ENCODE results near the gene LGR6. TPM values are rescaled to one million over a fixed set of nuclear protein-coding genes. Genes with fewer than 3 reads are reported as not detected.
A peak's percentile ranks its signal among the peaks of the same experiment; 100 is the strongest.

Gene LGR6
- polyA plus RNA-seq, 4 donors, result 0.27 to 1.0 (median 0.28) TPM; not detected in 1

DNA sequence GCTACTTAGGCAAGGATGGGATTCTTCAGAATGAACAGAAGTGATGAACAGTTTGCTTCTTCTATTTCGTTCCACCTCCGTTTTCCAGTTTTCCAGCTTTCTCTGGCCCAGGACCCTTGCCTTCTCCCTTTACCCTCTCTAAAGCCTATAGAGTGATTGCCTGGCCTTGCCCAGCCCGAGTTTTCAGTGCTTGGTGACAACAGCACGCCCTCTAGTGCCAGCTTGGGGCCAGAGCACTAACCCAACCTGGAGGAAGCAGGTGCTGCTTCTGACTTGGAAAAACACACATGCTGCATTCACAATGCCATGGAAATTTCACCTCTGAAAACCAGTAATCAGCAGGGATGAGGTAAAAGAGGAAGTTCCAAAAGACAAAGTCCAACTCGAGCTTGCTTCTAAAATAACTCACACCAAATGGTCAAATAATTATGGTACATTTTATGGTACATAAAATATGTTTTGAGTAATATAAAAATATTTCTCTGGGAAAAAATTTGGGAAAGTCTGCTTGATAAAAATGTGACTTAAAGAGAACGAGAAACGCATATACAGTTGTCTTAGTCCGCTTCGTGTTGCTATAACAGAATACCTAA, 122.1 kb downstream of the LGR6 start:
- peak; percentile 81 to 89 for DNase-seq
- Histone ChIP-seq H3K27ac (ENCODE audit: low read depth in 1 of 3, low read length in 2 of 3) (no peak overlapping the region), H3K4me3 (ENCODE audit: low read depth in 1 of 3, low read length in 3 of 3) (no peak overlapping the region), H3K36me3 (ENCODE audit: control insufficient read depth in 3 of 3, insufficient read depth in 2 of 3, low read depth in 1 of 3, low read length in 3 of 3) (no peaks in the 10 kb centered on the region), H3K4me1 (ENCODE audit: control insufficient read depth in 3 of 3, insufficient read depth in 2 of 3, low read depth in 1 of 3, low read length in 2 of 3) (no peaks in the 10 kb centered on the region), H3K9me3 (ENCODE audit: control insufficient read depth in 2 of 2, insufficient read depth in 1 of 2, low read depth in 1 of 2, low read length in 1 of 2) (no peaks in the 10 kb centered on the region), H3K27me3 (ENCODE audit: control insufficient read depth in 3 of 3, insufficient read depth in 3 of 3, low read length in 3 of 3) (no peaks in the 10 kb centered on the region)
- 12 to 15% (median 15%) methylated on average over 9 of the region's 9 CpGs for WGBS, 3 donors
- no peak for FAIRE-seq

DNA sequence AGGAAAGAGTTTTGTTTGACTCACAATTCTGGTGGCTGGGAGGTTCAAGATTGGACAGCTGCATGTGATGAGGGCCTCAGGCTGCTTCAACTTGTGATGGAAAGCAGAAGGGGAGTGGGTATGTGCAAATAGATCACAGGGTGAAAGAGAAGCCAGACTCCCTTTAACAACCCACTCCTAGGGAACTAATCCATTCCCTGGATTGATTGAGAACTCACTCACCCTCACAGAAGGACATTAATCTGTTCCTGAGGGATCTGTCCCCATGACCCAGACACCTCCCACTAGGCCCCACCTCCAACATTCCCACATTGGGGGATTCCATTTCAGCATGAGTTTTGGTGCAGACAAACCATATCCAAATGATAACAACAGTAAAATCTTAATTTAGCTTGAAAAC, 122.6 kb downstream of the LGR6 start:
- Histone ChIP-seq H3K27ac (ENCODE audit: low read depth in 1 of 3, low read length in 2 of 3) (no peak overlapping the region), H3K36me3 (ENCODE audit: control insufficient read depth in 3 of 3, insufficient read depth in 2 of 3, low read depth in 1 of 3, low read length in 3 of 3) (no peaks in the 10 kb centered on the region), H3K9me3 (ENCODE audit: control insufficient read depth in 2 of 2, insufficient read depth in 1 of 2, low read depth in 1 of 2, low read length in 1 of 2) (no peaks in the 10 kb centered on the region), H3K4me1 (ENCODE audit: control insufficient read depth in 3 of 3, insufficient read depth in 2 of 3, low read depth in 1 of 3, low read length in 2 of 3) (no peaks in the 10 kb centered on the region), H3K4me3 (ENCODE audit: low read depth in 1 of 3, low read length in 3 of 3) (no peak overlapping the region), H3K27me3 (ENCODE audit: control insufficient read depth in 3 of 3, insufficient read depth in 3 of 3, low read length in 3 of 3) (peaks cover 0 to 1% (median 0%) of the 10 kb centered on the region in 3 donors)
- no peak for FAIRE-seq
- DNase-seq, result no peak

DNA sequence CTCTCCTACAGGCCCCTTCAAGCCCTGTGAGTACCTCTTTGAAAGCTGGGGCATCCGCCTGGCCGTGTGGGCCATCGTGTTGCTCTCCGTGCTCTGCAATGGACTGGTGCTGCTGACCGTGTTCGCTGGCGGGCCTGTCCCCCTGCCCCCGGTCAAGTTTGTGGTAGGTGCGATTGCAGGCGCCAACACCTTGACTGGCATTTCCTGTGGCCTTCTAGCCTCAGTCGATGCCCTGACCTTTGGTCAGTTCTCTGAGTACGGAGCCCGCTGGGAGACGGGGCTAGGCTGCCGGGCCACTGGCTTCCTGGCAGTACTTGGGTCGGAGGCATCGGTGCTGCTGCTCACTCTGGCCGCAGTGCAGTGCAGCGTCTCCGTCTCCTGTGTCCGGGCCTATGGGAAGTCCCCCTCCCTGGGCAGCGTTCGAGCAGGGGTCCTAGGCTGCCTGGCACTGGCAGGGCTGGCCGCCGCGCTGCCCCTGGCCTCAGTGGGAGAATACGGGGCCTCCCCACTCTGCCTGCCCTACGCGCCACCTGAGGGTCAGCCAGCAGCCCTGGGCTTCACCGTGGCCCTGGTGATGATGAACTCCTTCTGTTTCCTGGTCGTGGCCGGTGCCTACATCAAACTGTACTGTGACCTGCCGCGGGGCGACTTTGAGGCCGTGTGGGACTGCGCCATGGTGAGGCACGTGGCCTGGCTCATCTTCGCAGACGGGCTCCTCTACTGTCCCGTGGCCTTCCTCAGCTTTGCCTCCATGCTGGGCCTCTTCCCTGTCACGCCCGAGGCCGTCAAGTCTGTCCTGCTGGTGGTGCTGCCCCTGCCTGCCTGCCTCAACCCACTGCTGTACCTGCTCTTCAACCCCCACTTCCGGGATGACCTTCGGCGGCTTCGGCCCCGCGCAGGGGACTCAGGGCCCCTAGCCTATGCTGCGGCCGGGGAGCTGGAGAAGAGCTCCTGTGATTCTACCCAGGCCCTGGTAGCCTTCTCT, 124.6 kb downstream of the LGR6 start:
- WGBS, 3 donors, result 88 to 92% (median 91%) methylated on average over 49 to 52 of the region's 52 CpGs
- no peak overlapping the region for H3K4me3 ChIP-seq (ENCODE audit: low read depth in 1 of 3, low read length in 3 of 3)

DNA sequence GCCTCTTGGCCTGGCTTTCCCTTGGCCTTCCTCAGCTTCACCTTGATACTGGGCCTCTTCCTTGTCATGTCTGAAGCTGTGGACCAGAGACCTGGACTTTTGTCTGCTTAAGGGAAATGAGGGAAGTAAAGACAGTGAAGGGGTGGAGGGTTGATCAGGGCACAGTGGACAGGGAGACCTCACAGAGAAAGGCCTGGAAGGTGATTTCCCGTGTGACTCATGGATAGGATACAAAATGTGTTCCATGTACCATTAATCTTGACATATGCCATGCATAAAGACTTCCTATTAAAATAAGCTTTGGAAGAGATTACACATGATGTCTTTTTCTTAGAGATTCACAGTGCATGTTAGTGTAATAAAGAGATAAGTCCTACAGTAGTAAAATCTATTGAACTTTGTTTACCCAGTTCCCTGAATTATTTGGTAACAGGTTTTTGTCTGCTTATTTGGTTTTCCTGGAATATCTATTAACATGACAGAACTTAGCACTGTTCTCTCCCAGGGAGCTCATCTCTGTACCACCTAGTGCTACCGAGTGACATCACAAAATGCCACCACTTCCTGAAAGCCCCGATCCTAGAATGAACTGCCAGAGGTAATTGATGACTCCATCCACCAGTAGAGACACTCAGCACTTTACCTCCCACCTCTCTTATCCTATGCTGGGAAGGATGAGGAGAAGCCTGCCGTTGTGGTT, 125.9 kb downstream of the LGR6 start:
- Histone ChIP-seq H3K27ac (ENCODE audit: low read depth in 1 of 3, low read length in 2 of 3) (no peak overlapping the region), H3K27me3 (ENCODE audit: control insufficient read depth in 3 of 3, insufficient read depth in 3 of 3, low read length in 3 of 3) (peaks cover 0 to 3% (median 0%) of the 10 kb centered on the region in 3 donors), H3K4me3 (ENCODE audit: low read depth in 1 of 3, low read length in 3 of 3) (no peak overlapping the region), H3K9me3 (ENCODE audit: control insufficient read depth in 2 of 2, insufficient read depth in 1 of 2, low read depth in 1 of 2, low read length in 1 of 2) (no peaks in the 10 kb centered on the region), H3K36me3 (ENCODE audit: control insufficient read depth in 3 of 3, insufficient read depth in 2 of 3, low read depth in 1 of 3, low read length in 3 of 3) (no peaks in the 10 kb centered on the region), H3K4me1 (ENCODE audit: control insufficient read depth in 3 of 3, insufficient read depth in 2 of 3, low read depth in 1 of 3, low read length in 2 of 3) (no peaks in the 10 kb centered on the region)
- DNase-seq, result no peak
- 72 to 77% (median 76%) methylated on average over 4 of the region's 4 CpGs for WGBS, 3 donors
- no peak for FAIRE-seq

More for the DNA sequence above, 124.6 kb downstream of the LGR6 start:
- no peaks in the 10 kb centered on the region for H3K36me3 ChIP-seq (ENCODE audit: control insufficient read depth in 3 of 3, insufficient read depth in 2 of 3, low read depth in 1 of 3, low read length in 3 of 3)
- H3K27ac ChIP-seq (ENCODE audit: low read depth in 1 of 3, low read length in 2 of 3), result no peak overlapping the region
- H3K4me1 ChIP-seq (ENCODE audit: control insufficient read depth in 3 of 3, insufficient read depth in 2 of 3, low read depth in 1 of 3, low read length in 2 of 3), result no peaks in the 10 kb centered on the region
- H3K27me3 ChIP-seq (ENCODE audit: control insufficient read depth in 3 of 3, insufficient read depth in 3 of 3, low read length in 3 of 3), result peaks cover 0 to 3% (median 0%) of the 10 kb centered on the region in 3 donors
- H3K9me3 ChIP-seq (ENCODE audit: control insufficient read depth in 2 of 2, insufficient read depth in 1 of 2, low read depth in 1 of 2, low read length in 1 of 2), result no peaks in the 10 kb centered on the region
- FAIRE-seq, result no peak
- DNase-seq, result no peak

DNA sequence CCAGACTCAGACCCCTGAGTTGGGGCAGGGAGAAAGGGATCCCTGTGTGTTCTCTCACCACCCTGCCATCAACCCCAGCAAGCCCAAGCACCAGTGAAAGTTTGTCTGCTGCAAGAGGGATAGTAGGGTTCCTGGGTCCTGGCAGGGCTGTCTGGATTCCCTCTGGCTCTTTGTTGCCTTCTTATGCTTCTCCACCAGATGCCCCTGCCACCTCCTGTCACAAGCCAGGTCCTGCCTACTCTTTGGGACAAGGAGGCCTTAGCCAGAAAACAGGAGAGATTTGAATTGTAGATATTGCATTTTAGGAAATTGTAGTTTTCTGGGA, 126.4 kb downstream of the LGR6 start:
- H3K27me3 ChIP-seq (ENCODE audit: control insufficient read depth in 3 of 3, insufficient read depth in 3 of 3, low read length in 3 of 3), result peaks cover 0 to 3% (median 0%) of the 10 kb centered on the region in 3 donors
- FAIRE-seq (no peak), DNase-seq (no peak)
- H3K4me3 ChIP-seq (ENCODE audit: low read depth in 1 of 3, low read length in 3 of 3), result no peak overlapping the region
- no peak overlapping the region for H3K27ac ChIP-seq (ENCODE audit: low read depth in 1 of 3, low read length in 2 of 3)
- H3K4me1 ChIP-seq (ENCODE audit: control insufficient read depth in 3 of 3, insufficient read depth in 2 of 3, low read depth in 1 of 3, low read length in 2 of 3), result no peaks in the 10 kb centered on the region
- H3K9me3 ChIP-seq (ENCODE audit: control insufficient read depth in 2 of 2, insufficient read depth in 1 of 2, low read depth in 1 of 2, low read length in 1 of 2), result no peaks in the 10 kb centered on the region
- no peaks in the 10 kb centered on the region for H3K36me3 ChIP-seq (ENCODE audit: control insufficient read depth in 3 of 3, insufficient read depth in 2 of 3, low read depth in 1 of 3, low read length in 3 of 3)

DNA sequence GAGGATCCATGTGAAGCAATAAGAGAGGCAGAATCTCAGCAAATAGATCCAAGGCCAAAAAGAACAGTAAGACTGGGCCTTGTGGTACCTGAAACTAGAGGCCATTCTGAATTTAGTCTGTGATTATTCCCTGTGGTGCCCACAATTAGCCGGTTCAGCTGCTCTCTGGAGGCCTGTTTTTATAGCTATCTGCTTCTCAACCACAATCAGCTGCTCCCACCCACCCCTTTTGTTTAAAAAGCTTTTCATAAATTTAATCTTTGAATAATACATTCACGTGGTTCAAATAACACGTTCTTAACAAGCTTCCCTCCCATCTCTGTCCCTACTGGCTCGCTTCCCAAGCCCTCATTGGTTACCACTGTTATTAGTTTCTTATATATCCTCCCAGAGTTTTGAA, 130.1 kb downstream of the LGR6 start:
- no peak overlapping the region for H3K27ac ChIP-seq (ENCODE audit: low read depth in 1 of 3, low read length in 2 of 3)
- peaks cover 0 to 3% (median 0%) of the 10 kb centered on the region in 3 donors for H3K27me3 ChIP-seq (ENCODE audit: control insufficient read depth in 3 of 3, insufficient read depth in 3 of 3, low read length in 3 of 3)
- FAIRE-seq (no peak), DNase-seq (no peak)
- H3K4me1 ChIP-seq (ENCODE audit: control insufficient read depth in 3 of 3, insufficient read depth in 2 of 3, low read depth in 1 of 3, low read length in 2 of 3), result no peaks in the 10 kb centered on the region
- H3K36me3 ChIP-seq (ENCODE audit: control insufficient read depth in 3 of 3, insufficient read depth in 2 of 3, low read depth in 1 of 3, low read length in 3 of 3), result no peaks in the 10 kb centered on the region
- H3K4me3 ChIP-seq (ENCODE audit: low read depth in 1 of 3, low read length in 3 of 3), result no peak overlapping the region
- 77 to 87% (median 85%) methylated on average over 4 of the region's 4 CpGs for WGBS, 3 donors
- H3K9me3 ChIP-seq (ENCODE audit: control insufficient read depth in 2 of 2, insufficient read depth in 1 of 2, low read depth in 1 of 2, low read length in 1 of 2), result no peaks in the 10 kb centered on the region

DNA sequence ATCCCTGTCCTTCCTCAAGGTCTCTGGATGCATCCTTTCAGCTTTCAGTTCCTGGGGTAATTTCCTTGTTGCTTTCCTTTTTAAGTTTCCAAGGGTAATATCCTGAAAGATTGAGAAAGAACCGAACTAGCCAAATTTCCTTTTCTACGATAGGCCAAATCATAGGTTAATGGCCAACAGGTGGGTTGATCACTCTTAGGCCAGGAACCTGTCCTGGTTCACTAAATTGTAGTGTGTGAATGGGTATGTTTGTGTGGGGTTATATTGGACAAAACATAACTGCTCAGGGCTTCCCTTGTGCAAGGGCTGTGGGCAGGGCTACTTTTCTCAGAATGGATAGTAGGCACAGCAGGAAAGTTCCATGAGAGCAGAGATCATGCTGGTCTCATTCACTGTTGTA, 131.0 kb downstream of the LGR6 start:
- WGBS, 3 donors, result 86 to 92% (median 91%) methylated on average over 2 of the region's 2 CpGs
- H3K4me3 ChIP-seq (ENCODE audit: low read depth in 1 of 3, low read length in 3 of 3), result no peak overlapping the region
- FAIRE-seq, result no peak

DNA sequence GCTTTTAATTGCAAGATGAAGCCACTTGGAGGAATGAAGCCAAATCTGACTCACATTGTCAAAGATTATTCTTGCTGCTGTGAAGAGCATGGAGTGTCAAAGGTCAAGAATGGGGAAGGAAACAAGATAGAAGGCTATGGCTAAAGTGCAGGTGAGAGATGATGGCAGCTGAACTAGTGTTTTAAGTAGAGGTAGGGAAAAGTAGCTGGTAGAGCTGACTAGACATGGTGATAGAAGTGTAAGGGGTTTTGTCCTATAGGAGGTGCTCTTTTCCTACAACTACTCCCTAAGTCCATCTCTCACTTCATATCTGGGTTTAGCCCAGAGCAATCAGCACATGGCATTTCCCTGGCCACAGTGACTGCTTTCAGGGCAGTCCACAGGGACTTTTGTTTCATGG, 136.3 kb downstream of the LGR6 start:
- Histone ChIP-seq H3K27ac (ENCODE audit: low read depth in 1 of 3, low read length in 2 of 3) (no peak overlapping the region), H3K9me3 (ENCODE audit: control insufficient read depth in 2 of 2, insufficient read depth in 1 of 2, low read depth in 1 of 2, low read length in 1 of 2) (no peaks in the 10 kb centered on the region), H3K4me1 (ENCODE audit: control insufficient read depth in 3 of 3, insufficient read depth in 2 of 3, low read depth in 1 of 3, low read length in 2 of 3) (peaks cover 0 to 2% (median 0%) of the 10 kb centered on the region in 3 donors), H3K27me3 (ENCODE audit: control insufficient read depth in 3 of 3, insufficient read depth in 3 of 3, low read length in 3 of 3) (no peaks in the 10 kb centered on the region), H3K4me3 (ENCODE audit: low read depth in 1 of 3, low read length in 3 of 3) (no peak overlapping the region), H3K36me3 (ENCODE audit: control insufficient read depth in 3 of 3, insufficient read depth in 2 of 3, low read depth in 1 of 3, low read length in 3 of 3) (peaks cover 0 to 4% (median 0%) of the 10 kb centered on the region in 3 donors)
- peak; percentile 15 to 71 for DNase-seq
- FAIRE-seq, result no peak

More for the DNA sequence above, 131.0 kb downstream of the LGR6 start:
- DNase-seq, result no peak
- no peak overlapping the region for H3K27ac ChIP-seq (ENCODE audit: low read depth in 1 of 3, low read length in 2 of 3)
- H3K27me3 ChIP-seq (ENCODE audit: control insufficient read depth in 3 of 3, insufficient read depth in 3 of 3, low read length in 3 of 3), result peaks cover 0 to 3% (median 0%) of the 10 kb centered on the region in 3 donors
- no peaks in the 10 kb centered on the region for H3K9me3 ChIP-seq (ENCODE audit: control insufficient read depth in 2 of 2, insufficient read depth in 1 of 2, low read depth in 1 of 2, low read length in 1 of 2)
- peaks cover 0 to 2% (median 0%) of the 10 kb centered on the region in 3 donors for H3K4me1 ChIP-seq (ENCODE audit: control insufficient read depth in 3 of 3, insufficient read depth in 2 of 3, low read depth in 1 of 3, low read length in 2 of 3)
- no peaks in the 10 kb centered on the region for H3K36me3 ChIP-seq (ENCODE audit: control insufficient read depth in 3 of 3, insufficient read depth in 2 of 3, low read depth in 1 of 3, low read length in 3 of 3)
